Karpas-422 (cell line): ENCODE results near the gene IRX4. TPM values are rescaled to one million over a fixed set of nuclear protein-coding genes. Genes with fewer than 3 reads are reported as not detected.

ENCODE experiments used
- DNase-seq: peaks from one replicate; pipeline ENCODE4 v3.0.0-alpha.2; 2015
- H2AFZ ChIP-seq: fragments of 200-600 bp; sonication (generic); 2 replicates; pipeline ENCODE4 v1.6.1; 2014; ENCODE audit warnings: antibody characterized with exemption, low read length, mixed read lengths
- H3K27ac ChIP-seq: fragments of 200-600 bp; sonication (generic); 2 replicates; pipeline ENCODE4 v1.5.1; 2014; ENCODE audit warnings: mild to moderate bottlenecking, low read length, moderate library complexity
- H3K27me3 ChIP-seq: fragments of 200-600 bp; sonication (generic); 2 replicates; pipeline ENCODE4 v1.6.1; 2014; ENCODE audit warnings: low read length, mixed read lengths
- H3K36me3 ChIP-seq: fragments of 200-600 bp; sonication (generic); 2 replicates; pipeline ENCODE4 v1.6.1; 2014; ENCODE audit warnings: low read length, mixed read lengths; ENCODE audit not compliant: insufficient read depth
- H3K4me1 ChIP-seq: fragments of 200-600 bp; sonication (generic); 2 replicates; pipeline ENCODE4 v1.6.1; 2014; ENCODE audit warnings: mild to moderate bottlenecking, low read length, mixed read lengths
- H3K4me2 ChIP-seq: fragments of 200-600 bp; sonication (generic); 2 replicates; pipeline ENCODE4 v1.6.1; 2014; ENCODE audit warnings: low read length, low read depth, mild to moderate bottlenecking; ENCODE audit not compliant: poor library complexity, severe bottlenecking
- H3K4me3 ChIP-seq: fragments of 200-600 bp; sonication (generic); 2 replicates; pipeline ENCODE4 v1.5.1; 2014; ENCODE audit warnings: mild to moderate bottlenecking, antibody characterized with exemption, low read length, mixed read lengths
- H3K79me2 ChIP-seq: fragments of 200-600 bp; sonication (generic); 2 replicates; pipeline ENCODE4 v1.6.1; 2014; ENCODE audit warnings: mild to moderate bottlenecking, low read length, mixed read lengths
- H3K9ac ChIP-seq: fragments of 200-600 bp; sonication (generic); 2 replicates; pipeline ENCODE4 v1.6.0; 2014; ENCODE audit warnings: low read length
- H3K9me2 ChIP-seq: fragments of 200-600 bp; sonication (generic), shearing (Covaris generic); replicated peaks from 2 replicates; pipeline ENCODE4 v1.6.0; 2014; ENCODE audit warnings: mild to moderate bottlenecking, low read length, moderate library complexity; ENCODE audit not compliant: insufficient read depth
- H3K9me3 ChIP-seq: fragments of 300-700, 200-600 bp; sonication (generic); 2 replicates; pipeline ENCODE4 v1.6.1; 2014; ENCODE audit warnings: low read length, mixed read lengths
- H4K20me1 ChIP-seq: fragments of 200-600 bp; sonication (generic); 2 replicates; pipeline ENCODE4 v1.6.1; 2014; ENCODE audit warnings: mild to moderate bottlenecking, antibody characterized with exemption, low read length, low read depth; ENCODE audit not compliant: insufficient read depth
- total RNA-seq: library from RNA; depleted of rRNA; stranded (reverse); fragments of >200 nt; shearing (Covaris generic); gene quantifications from 2 replicates; pipeline ENCODE4 v1.2.3, GENCODE V29; 2014; ENCODE audit warnings: low replicate concordance

IRX4 gene
- total RNA-seq, 1 experiment from 2014 or later, result not detected

DNA sequence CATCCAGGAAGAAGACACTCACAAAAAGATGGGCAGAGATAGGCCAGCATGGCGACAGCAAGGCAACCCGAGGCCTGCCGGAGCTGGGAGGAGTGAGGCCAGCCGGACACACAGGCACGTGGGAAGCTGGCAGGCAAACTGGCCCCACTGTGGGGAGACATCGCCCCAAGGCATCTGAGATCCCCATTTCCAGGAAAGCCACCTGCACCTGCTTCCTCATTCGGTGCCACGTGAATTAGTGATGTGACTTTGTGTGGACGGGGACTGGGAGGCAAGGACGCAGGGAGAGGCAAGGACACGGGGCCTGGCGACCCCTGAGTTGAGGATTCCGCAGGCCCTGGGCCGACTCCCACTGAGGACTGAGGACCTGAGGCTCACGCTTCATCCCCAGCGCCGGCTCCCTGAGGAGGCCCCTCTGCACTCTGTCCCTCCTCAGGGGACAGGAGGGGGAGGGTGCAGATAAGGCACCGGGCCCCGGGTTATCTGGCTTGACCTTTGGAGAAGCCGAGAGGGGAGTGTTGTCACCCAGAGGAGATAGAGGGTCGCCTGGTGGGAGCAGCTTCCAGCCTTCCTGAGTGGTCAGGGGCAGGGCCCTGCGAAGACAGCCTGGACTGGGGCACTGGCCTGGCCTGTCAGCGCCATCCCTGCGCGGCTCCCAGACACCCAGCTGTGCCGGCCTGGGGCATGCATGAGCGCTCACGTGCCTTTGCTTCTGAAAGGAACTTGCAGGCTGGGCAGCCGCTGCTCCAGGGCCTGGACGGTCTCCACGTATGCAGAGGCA lies 41.8 kb downstream of the IRX4 start:
- Histone ChIP-seq H3K9me2 (no peaks in the 10 kb centered on the region), H3K36me3 (no peaks in the 10 kb centered on the region), H3K79me2 (no peaks in the 10 kb centered on the region), H2AFZ (no peak overlapping the region), H3K9ac (no peak overlapping the region), H3K4me3 (no peak overlapping the region), H3K9me3 (no peaks in the 10 kb centered on the region), H3K4me1 (no peaks in the 10 kb centered on the region), H3K4me2 (no peak overlapping the region), H3K27me3 (no peaks in the 10 kb centered on the region), H4K20me1 (no peaks in the 10 kb centered on the region), H3K27ac (no peak overlapping the region)
- DNase-seq, result no peak

DNA sequence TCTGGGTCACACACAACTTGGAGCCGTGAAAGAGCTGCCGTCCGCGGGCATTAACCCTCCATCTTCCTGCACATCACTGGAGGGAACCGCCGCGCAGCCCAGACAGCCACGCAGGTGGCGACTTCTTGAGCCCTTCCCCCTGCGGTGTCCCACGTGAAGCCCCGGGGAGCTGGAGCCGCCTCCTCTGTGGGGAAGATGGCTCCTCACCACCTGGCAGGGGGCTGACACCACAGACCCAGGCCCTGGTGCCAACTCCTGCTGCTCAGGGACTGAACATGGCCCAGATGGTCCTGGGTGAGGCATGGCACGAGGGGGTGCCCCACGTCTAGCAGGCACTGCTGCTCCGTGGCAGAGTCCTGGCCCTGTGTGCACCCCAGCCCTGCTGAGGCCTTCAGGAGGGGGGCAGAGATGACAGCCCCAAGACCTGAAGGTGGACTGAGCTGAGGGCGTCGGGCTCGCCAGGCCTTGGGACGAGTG lies 42.6 kb downstream of the IRX4 start:
- no peak overlapping the region for H3K9ac ChIP-seq
- no peak overlapping the region for H3K4me2 ChIP-seq
- no peak overlapping the region for H3K27ac ChIP-seq
- H3K4me3 ChIP-seq, result no peak overlapping the region
- H3K36me3 ChIP-seq, result no peaks in the 10 kb centered on the region
- no peaks in the 10 kb centered on the region for H3K9me2 ChIP-seq
- H3K9me3 ChIP-seq, result no peaks in the 10 kb centered on the region
- no peak for DNase-seq
- H3K4me1 ChIP-seq, result no peaks in the 10 kb centered on the region
- H2AFZ ChIP-seq, result no peak overlapping the region
- H3K27me3 ChIP-seq, result no peaks in the 10 kb centered on the region
- no peaks in the 10 kb centered on the region for H3K79me2 ChIP-seq
- H4K20me1 ChIP-seq, result no peaks in the 10 kb centered on the region

DNA sequence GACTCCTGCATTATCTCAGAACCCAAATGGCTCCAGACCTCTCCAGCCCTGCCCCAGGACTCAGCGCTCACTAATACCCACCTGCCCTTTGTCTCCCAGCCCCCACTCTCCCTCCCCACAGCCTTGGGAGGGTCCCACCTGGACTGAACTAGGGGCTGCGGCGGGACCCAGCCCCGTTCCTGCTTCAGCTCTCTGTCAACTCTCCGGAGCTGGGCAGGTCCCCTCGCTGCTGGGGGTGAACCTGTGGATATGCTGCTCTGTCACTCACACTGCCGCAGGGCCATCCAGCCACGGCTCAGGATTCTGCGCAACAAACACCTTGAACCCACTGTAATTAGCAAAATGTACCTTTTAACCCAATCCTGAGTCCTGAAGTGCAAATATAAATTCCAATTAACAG lies 44.7 kb downstream of the IRX4 start:
- H3K9me2 ChIP-seq, result no peaks in the 10 kb centered on the region
- H3K36me3 ChIP-seq, result no peaks in the 10 kb centered on the region
- no peak for DNase-seq
- H3K27ac ChIP-seq, result no peak overlapping the region
- no peak overlapping the region for H2AFZ ChIP-seq
- no peak overlapping the region for H3K4me3 ChIP-seq
- no peaks in the 10 kb centered on the region for H3K27me3 ChIP-seq
- H3K4me1 ChIP-seq, result no peaks in the 10 kb centered on the region
- no peaks in the 10 kb centered on the region; the same call in 1 of the 2 replicates for H4K20me1 ChIP-seq
- no peak overlapping the region for H3K4me2 ChIP-seq
- H3K9me3 ChIP-seq, result no peaks in the 10 kb centered on the region
- no peak overlapping the region for H3K9ac ChIP-seq
- no peaks in the 10 kb centered on the region for H3K79me2 ChIP-seq

DNA sequence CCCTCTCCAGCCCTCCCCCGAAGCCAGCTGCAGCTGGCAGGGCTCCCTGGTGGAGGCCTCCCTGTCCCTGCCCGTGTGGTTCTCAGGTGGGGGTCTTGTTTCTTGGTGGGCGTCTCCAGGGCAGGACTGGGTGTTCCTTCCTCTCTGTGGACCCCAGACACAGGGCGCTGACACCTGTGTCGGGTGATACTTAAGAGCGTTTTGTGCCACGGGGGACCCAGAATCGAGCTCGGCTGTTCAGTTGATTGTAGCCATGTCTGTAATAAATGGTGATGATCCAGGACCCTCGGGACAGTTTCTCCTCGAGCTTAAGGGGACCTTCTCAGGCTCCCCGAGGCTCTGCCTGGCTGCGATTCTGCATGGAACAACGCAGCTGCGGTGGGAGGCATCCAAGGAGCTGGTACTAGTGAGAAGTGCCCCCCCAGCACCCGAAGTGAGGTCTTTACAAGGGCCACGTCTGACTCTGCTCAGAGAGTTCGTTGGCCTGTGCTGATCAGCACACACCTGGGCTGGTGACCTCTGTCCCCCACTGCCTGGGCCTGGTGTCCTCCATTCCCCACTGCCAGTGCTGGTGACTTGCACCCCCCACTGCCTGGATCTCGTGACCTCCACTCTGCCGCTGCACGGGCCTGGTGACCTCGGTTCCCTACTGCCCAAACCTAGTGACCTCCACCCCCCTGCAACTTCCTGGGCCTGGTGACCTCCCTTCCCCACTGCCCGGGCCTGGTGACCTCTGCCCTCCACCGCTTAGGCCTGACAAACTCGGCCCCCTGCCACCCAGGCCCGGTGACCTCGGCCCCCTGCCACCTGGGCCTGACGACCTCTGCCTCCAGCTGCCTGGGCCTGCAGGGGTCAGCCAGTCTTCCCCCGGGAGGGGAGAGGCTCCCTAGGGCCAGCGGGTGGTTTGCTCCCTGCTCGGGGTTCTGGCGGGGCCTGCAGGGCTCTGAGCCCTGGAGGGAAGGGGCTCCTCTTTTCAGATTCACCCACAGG lies 45.5 kb downstream of the IRX4 start:
- Histone ChIP-seq H3K4me2 (no peak overlapping the region), H3K27ac (no peak overlapping the region), H2AFZ (no peak overlapping the region), H3K9ac (no peak overlapping the region), H3K79me2 (no peaks in the 10 kb centered on the region), H3K9me2 (no peaks in the 10 kb centered on the region), H3K9me3 (no peaks in the 10 kb centered on the region), H4K20me1 (no peaks in the 10 kb centered on the region; the same call in 1 of the 2 replicates), H3K27me3 (no peaks in the 10 kb centered on the region), H3K4me3 (no peak overlapping the region), H3K4me1 (no peaks in the 10 kb centered on the region), H3K36me3 (no peaks in the 10 kb centered on the region)
- DNase-seq, result no peak

DNA sequence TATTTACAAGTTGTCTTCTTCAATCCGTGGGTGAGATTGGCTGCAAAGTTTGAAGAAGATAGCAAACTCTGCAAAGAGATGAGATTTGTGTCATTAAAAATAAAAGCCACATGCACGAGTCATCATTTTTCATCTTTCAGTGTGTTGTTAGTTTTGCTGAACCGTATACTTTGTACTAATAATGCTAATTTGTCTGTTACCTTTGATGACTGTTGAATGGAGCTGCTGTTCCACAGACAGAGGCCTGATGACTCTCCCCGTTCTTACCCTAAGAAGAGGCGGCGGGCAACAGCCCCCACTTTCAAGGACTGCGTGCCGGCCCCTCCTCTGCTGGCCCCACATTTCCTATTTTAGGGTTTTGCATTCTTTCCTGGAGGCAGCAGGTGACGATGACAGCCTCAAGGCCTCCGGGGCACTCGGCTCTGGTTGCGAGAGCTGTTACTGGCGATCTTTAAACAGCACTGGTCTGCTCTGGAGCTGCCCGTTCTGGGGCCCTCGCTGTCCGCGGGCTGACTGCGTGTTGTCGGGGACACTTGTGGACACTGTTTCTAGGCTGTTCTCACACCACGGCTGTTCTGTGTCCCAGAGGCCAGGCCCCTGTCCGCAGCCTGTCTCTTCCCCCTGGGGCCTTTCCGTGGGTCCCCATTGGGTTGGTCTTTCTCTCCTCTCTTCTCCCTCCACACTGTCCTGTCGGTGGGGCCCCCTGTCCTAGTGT lies 46.4 kb downstream of the IRX4 start:
- no peaks in the 10 kb centered on the region for H3K27me3 ChIP-seq
- H3K27ac ChIP-seq, result no peak overlapping the region
- H3K9ac ChIP-seq, result no peak overlapping the region
- H4K20me1 ChIP-seq, result no peaks in the 10 kb centered on the region; the same call in 1 of the 2 replicates
- no peak overlapping the region for H3K4me2 ChIP-seq
- H2AFZ ChIP-seq, result no peak overlapping the region
- H3K4me1 ChIP-seq, result no peaks in the 10 kb centered on the region
- no peaks in the 10 kb centered on the region for H3K9me3 ChIP-seq
- no peaks in the 10 kb centered on the region for H3K9me2 ChIP-seq
- no peaks in the 10 kb centered on the region for H3K36me3 ChIP-seq
- no peak overlapping the region for H3K4me3 ChIP-seq
- no peaks in the 10 kb centered on the region for H3K79me2 ChIP-seq
- no peak for DNase-seq

DNA sequence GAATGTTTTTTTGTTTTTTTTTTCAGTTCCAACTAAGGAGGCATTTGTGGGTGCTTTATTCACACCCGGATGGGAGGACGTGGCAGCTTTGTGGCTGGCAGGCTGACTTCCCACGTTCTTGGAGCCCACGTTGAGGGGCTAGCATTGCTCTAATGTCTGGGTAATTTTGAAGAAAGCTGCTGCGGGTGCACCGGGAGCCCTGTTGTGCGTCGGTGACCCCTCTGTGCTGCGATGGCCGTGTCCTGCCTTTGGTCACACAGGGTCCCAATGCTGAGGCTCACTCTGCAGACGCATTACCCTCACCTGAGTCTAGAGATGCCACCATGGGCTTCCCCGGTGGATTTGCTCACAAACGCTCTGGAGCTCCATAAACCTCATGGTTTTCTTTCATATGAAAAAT lies 47.3 kb downstream of the IRX4 start:
- no peak overlapping the region for H3K4me3 ChIP-seq
- no peaks in the 10 kb centered on the region for H3K9me2 ChIP-seq
- H3K27me3 ChIP-seq, result no peaks in the 10 kb centered on the region
- no peaks in the 10 kb centered on the region for H3K9me3 ChIP-seq
- H3K36me3 ChIP-seq, result no peaks in the 10 kb centered on the region
- no peak for DNase-seq
- no peak overlapping the region for H2AFZ ChIP-seq
- no peaks in the 10 kb centered on the region for H3K4me1 ChIP-seq
- no peak overlapping the region for H3K4me2 ChIP-seq
- no peak overlapping the region for H3K9ac ChIP-seq
- H3K27ac ChIP-seq, result no peak overlapping the region
- no peaks in the 10 kb centered on the region for H3K79me2 ChIP-seq
- H4K20me1 ChIP-seq, result no peaks in the 10 kb centered on the region; the same call in 1 of the 2 replicates

DNA sequence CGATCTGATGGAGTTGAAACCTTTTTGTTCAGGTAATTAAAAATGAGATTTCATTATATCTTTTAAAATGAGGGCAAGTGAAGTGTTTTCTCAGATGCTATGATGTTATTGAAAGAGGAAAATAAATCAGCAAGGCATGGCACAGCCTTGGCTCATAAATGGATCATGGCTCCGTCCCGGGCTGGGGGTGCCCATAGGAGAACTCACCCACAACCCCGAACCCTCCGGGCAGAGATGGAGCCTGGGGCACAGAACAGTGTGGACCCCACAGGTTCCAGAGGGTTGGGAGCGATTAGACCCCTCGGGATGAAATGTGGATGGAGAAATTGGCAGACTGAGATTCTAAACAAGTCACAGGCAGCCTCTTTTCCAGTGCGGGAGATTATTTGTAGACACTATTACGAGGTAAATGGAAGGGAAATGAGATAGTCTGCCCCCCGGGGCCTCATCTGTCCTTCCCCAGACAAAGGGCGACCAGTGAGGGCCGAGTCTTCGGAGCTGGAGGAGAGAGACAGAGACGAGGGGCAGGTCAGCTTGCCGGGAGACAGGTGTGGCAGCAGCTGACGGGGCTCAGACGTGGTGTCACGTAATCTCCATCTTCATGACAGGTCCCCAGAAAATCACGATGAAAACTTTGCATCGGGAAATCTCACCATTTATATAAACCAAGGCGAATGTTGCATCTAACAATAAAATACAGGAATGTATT lies 47.9 kb downstream of the IRX4 start:
- Histone ChIP-seq H3K4me3 (no peak overlapping the region), H3K4me2 (no peak overlapping the region), H3K9ac (no peak overlapping the region), H3K4me1 (no peaks in the 10 kb centered on the region), H3K9me2 (no peaks in the 10 kb centered on the region), H3K79me2 (no peaks in the 10 kb centered on the region), H3K9me3 (no peaks in the 10 kb centered on the region), H3K27me3 (no peaks in the 10 kb centered on the region), H2AFZ (no peak overlapping the region), H4K20me1 (no peaks in the 10 kb centered on the region; the same call in 1 of the 2 replicates), H3K27ac (no peak overlapping the region), H3K36me3 (no peaks in the 10 kb centered on the region)
- DNase-seq, result no peak
